Panc1 (cell line): ENCODE measurements around the gene PRKD1.

ENCODE experiments used
- CTCF ChIP-seq: fragments of 450-650 bp; IDR thresholded peaks from 2 replicates; pipeline ENCODE4 v1.5.1; 2017; ENCODE audit warnings: mild to moderate bottlenecking
- POLR2AphosphoS5 ChIP-seq: IDR thresholded peaks from 2 replicates; pipeline ENCODE4 v1.6.1; 2012; ENCODE audit warnings: mild to moderate bottlenecking, low read depth, low read length, moderate library complexity
- SIN3A ChIP-seq: IDR thresholded peaks from 2 replicates; pipeline ENCODE4 v1.6.1; 2012; ENCODE audit warnings: low read depth, mild to moderate bottlenecking, low read length, moderate library complexity, borderline replicate concordance; ENCODE audit not compliant: insufficient read depth

GRCh38 chr14:29663281-29663801, 264.3 kb downstream of the PRKD1 start:
- no peak for TF ChIP-seq CTCF
- no peak for TF ChIP-seq POLR2AphosphoS5
- no peak for TF ChIP-seq SIN3A
